Measurements from ENCODE around the gene YBX1.

DNA sequence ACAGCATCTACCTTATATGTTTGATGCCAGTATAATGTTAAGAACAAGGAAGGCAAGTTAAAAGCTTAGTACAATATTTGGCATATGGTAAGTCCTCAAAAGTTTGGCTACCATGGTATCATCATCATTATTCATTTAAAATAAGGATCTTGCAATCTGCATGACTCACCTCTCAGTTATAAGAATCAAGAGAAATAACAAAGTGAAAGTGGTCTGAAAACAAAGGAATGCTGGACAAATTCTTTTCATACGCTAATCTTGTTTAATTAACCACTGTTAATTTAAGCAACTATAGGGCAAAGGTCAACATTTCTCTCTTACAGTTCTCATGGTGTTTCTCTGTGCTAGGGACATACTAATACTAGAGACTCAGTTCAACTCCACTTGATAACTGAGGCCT, 70.9 kb downstream of the YBX1 start:
- TF ChIP-seq, protein P1, sequence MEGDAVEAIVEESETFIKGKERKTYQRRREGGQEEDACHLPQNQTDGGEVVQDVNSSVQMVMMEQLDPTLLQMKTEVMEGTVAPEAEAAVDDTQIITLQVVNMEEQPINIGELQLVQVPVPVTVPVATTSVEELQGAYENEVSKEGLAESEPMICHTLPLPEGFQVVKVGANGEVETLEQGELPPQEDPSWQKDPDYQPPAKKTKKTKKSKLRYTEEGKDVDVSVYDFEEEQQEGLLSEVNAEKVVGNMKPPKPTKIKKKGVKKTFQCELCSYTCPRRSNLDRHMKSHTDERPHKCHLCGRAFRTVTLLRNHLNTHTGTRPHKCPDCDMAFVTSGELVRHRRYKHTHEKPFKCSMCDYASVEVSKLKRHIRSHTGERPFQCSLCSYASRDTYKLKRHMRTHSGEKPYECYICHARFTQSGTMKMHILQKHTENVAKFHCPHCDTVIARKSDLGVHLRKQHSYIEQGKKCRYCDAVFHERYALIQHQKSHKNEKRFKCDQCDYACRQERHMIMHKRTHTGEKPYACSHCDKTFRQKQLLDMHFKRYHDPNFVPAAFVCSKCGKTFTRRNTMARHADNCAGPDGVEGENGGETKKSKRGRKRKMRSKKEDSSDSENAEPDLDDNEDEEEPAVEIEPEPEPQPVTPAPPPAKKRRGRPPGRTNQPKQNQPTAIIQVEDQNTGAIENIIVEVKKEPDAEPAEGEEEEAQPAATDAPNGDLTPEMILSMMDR (conservative IDR thresholded peaks at IDR 0.05; ENCODE audit: low read length), result no peak
- TF ChIP-seq EZH2phosphoT487 (IDR thresholded peaks at IDR 0.05; ENCODE audit: borderline replicate concordance), result no peak

Data from Loucy (cell line).